Stimulated activated memory B cell treated with anti-CD40 and anti-IgM and Interleukin-4, amounts not matched to agents 10 μg/mL and 1 μg/mL and 100 μg/mL, for 72 hours (primary cell): ENCODE measurements around the gene PRSS2.
A peak's percentile ranks its signal among the peaks of the same experiment; 100 is the strongest.

Experiments
- ATAC-seq: fragments of 150-1000 bp; cut with Tn5 transposase; 2 replicates; pipeline ENCODE4 v1.10.0; 2021
- H3K27ac Mint-ChIP-seq: one replicate; pipeline ENCODE4 v1.8.0; 2022; ENCODE audit warnings: mild to moderate bottlenecking, mixed read lengths
- H3K27me3 Mint-ChIP-seq: one replicate; pipeline ENCODE4 v1.8.0; 2022; ENCODE audit warnings: mixed read lengths
- H3K36me3 Mint-ChIP-seq: one replicate; pipeline ENCODE4 v1.8.0; 2022; ENCODE audit warnings: mixed read lengths
- H3K4me1 Mint-ChIP-seq: one replicate; pipeline ENCODE4 v1.8.0; 2022; ENCODE audit warnings: mixed read lengths
- H3K4me3 Mint-ChIP-seq: one replicate; pipeline ENCODE4 v1.8.0; 2022; ENCODE audit warnings: mild to moderate bottlenecking, moderate library complexity, mixed read lengths
- H3K9me3 Mint-ChIP-seq: one replicate; pipeline ENCODE4 v1.8.0; 2022; ENCODE audit warnings: mixed read lengths

Gene PRSS2

GRCh38 chr7:142799437-142799835 is 28.7 kb downstream of the PRSS2 start:
- Mint-ChIP-seq H3K9me3 (no peaks in the 10 kb centered on the region), H3K27me3 (no peaks in the 10 kb centered on the region), H3K4me1 (peaks cover 72% of the 10 kb centered on the region), H3K36me3 (peaks cover 70% of the 10 kb centered on the region), H3K4me3 (peak overlapping the region; percentile 93), H3K27ac (peak overlapping the region; percentile 99)
- ATAC-seq = no peak

DNA sequence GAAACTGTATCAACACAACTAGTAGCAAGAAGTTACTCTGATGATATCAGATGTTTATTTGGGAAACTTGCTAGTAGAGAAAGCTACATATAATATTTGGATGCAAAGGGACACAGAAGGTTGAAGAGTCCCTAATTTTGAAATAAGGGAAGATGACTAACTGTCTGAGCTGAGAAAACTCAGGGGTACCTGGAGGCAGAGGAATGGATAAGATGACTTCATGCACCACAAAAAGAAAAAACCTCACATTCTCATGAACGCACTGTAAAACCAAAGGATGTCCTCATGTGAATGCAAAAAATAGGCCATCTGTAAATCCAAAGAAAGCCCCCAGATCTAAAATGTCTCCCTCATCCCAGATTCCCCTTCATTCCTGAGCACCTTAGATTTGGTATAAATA is 29.3 kb downstream of the PRSS2 start:
- no peaks in the 10 kb centered on the region for H3K9me3 Mint-ChIP-seq
- no peak for ATAC-seq
- peaks cover 72% of the 10 kb centered on the region for H3K4me1 Mint-ChIP-seq
- peaks cover 75% of the 10 kb centered on the region for H3K36me3 Mint-ChIP-seq
- H3K27me3 Mint-ChIP-seq = no peaks in the 10 kb centered on the region
- no peak overlapping the region for H3K4me3 Mint-ChIP-seq
- H3K27ac Mint-ChIP-seq = peak overlapping the region; percentile 99

- no peak overlapping the region for H3K4me3 Mint-ChIP-seq
- ATAC-seq = no peak
- H3K27me3 Mint-ChIP-seq = no peaks in the 10 kb centered on the region
- peaks cover 72% of the 10 kb centered on the region for H3K4me1 Mint-ChIP-seq
- H3K27ac Mint-ChIP-seq = peak overlapping the region; percentile 99
- peaks cover 75% of the 10 kb centered on the region for H3K36me3 Mint-ChIP-seq
- H3K9me3 Mint-ChIP-seq = no peaks in the 10 kb centered on the region
These were observed 30.0 kb downstream of the PRSS2 start for GRCh38 chr7:142800699-142801260.

DNA sequence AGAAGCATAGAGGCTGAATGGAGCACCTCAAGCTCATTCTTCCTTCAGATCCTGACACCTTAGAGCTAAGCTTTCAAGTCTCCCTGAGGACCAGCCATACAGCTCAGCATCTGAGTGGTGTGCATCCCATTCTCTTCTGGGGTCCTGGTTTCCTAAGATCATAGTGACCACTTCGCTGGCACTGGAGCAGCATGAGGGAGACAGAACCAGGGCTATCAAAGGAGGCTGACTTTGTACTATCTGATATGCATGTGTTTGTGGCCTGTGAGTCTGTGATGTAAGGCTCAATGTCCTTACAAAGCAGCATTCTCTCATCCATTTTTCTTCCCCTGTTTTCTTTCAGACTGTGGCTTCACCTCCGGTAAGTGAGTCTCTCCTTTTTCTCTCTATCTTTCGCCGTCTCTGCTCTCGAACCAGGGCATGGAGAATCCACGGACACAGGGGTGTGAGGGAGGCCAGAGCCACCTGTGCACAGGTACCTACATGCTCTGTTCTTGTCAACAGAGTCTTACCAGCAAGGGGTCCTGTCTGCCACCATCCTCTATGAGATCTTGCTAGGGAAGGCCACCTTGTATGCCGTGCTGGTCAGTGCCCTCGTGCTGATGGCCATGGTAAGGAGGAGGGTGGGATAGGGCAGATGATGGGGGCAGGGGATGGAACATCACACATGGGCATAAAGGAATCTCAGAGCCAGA is 31.0 kb downstream of the PRSS2 start:
- no peak for ATAC-seq
- peaks cover 73% of the 10 kb centered on the region for H3K4me1 Mint-ChIP-seq
- no peak overlapping the region for H3K4me3 Mint-ChIP-seq
- H3K36me3 Mint-ChIP-seq = peaks cover 69% of the 10 kb centered on the region
- H3K9me3 Mint-ChIP-seq = peaks cover 1% of the 10 kb centered on the region
- no peaks in the 10 kb centered on the region for H3K27me3 Mint-ChIP-seq
- peak overlapping the region; percentile 99 for H3K27ac Mint-ChIP-seq

DNA sequence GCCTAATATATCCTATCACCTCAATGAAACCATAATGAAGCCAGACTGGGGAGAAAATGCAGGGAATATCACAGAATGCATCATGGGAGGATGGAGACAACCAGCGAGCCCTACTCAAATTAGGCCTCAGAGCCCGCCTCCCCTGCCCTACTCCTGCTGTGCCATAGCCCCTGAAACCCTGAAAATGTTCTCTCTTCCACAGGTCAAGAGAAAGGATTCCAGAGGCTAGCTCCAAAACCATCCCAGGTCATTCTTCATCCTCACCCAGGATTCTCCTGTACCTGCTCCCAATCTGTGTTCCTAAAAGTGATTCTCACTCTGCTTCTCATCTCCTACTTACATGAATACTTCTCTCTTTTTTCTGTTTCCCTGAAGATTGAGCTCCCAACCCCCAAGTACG is 31.5 kb downstream of the PRSS2 start:
- Mint-ChIP-seq H3K27me3 (no peaks in the 10 kb centered on the region), H3K4me1 (peaks cover 78% of the 10 kb centered on the region), H3K27ac (peak overlapping the region; percentile 99), H3K36me3 (peaks cover 70% of the 10 kb centered on the region), H3K9me3 (peaks cover 3% of the 10 kb centered on the region), H3K4me3 (no peak overlapping the region)
- no peak for ATAC-seq

- Mint-ChIP-seq H3K27me3 (no peaks in the 10 kb centered on the region), H3K36me3 (peaks cover 57% of the 10 kb centered on the region), H3K4me1 (peaks cover 87% of the 10 kb centered on the region), H3K4me3 (no peak overlapping the region), H3K9me3 (peaks cover 3% of the 10 kb centered on the region), H3K27ac (peak overlapping the region; percentile 99)
- no peak for ATAC-seq
These were observed 33.1 kb downstream of the PRSS2 start for GRCh38 chr7:142803901-142804300.

- Mint-ChIP-seq H3K27me3 (no peaks in the 10 kb centered on the region), H3K4me1 (peaks cover 87% of the 10 kb centered on the region), H3K9me3 (peaks cover 3% of the 10 kb centered on the region), H3K27ac (peak overlapping the region; percentile 99), H3K4me3 (peak overlapping the region; percentile 14), H3K36me3 (peaks cover 48% of the 10 kb centered on the region)
- no peak for ATAC-seq
These were observed 34.0 kb downstream of the PRSS2 start for GRCh38 chr7:142804728-142805207.

- no peak overlapping the region for H3K4me3 Mint-ChIP-seq
- peaks cover 87% of the 10 kb centered on the region for H3K4me1 Mint-ChIP-seq
- peak overlapping the region; percentile 99 for H3K27ac Mint-ChIP-seq
- H3K9me3 Mint-ChIP-seq = peaks cover 3% of the 10 kb centered on the region
- ATAC-seq = no peak
- H3K27me3 Mint-ChIP-seq = no peaks in the 10 kb centered on the region
- H3K36me3 Mint-ChIP-seq = peaks cover 42% of the 10 kb centered on the region
These were observed 34.7 kb downstream of the PRSS2 start for GRCh38 chr7:142805350-142806021.

- ATAC-seq = no peak
- peaks cover 37% of the 10 kb centered on the region for H3K36me3 Mint-ChIP-seq
- no peaks in the 10 kb centered on the region for H3K27me3 Mint-ChIP-seq
- peaks cover 88% of the 10 kb centered on the region for H3K4me1 Mint-ChIP-seq
- H3K9me3 Mint-ChIP-seq = peaks cover 3% of the 10 kb centered on the region
- no peak overlapping the region for H3K4me3 Mint-ChIP-seq
- peak overlapping the region; percentile 99 for H3K27ac Mint-ChIP-seq
These were observed 35.2 kb downstream of the PRSS2 start for GRCh38 chr7:142806022-142806356.

DNA sequence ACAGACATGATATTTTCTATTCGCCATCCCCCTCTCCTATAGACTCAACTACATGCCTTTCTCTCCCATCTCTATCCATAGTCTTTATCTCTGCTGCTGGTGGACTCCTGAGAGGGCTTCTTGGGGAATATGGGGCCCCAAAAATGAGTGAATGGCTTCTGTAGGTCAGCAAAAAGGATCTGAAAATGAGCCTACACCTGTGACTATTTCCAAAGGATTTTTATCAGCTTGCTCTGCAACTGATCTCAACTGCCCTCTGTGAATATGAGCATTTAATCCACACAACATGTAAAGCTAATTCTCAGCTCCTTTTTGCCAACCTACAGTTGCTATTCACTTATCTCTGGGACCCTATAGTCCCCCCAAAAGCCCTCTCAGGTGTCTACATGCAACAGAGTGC is 36.2 kb downstream of the PRSS2 start:
- peak overlapping the region; percentile 99 for H3K27ac Mint-ChIP-seq
- no peak overlapping the region for H3K4me3 Mint-ChIP-seq
- H3K9me3 Mint-ChIP-seq = peaks cover 3% of the 10 kb centered on the region
- peaks cover 93% of the 10 kb centered on the region for H3K4me1 Mint-ChIP-seq
- peaks cover 32% of the 10 kb centered on the region for H3K36me3 Mint-ChIP-seq
- H3K27me3 Mint-ChIP-seq = no peaks in the 10 kb centered on the region
- no peak for ATAC-seq

GRCh38 chr7:142807855-142808460 is 37.2 kb downstream of the PRSS2 start:
- peaks cover 22% of the 10 kb centered on the region for H3K36me3 Mint-ChIP-seq
- peak overlapping the region; percentile 99 for H3K27ac Mint-ChIP-seq
- H3K4me3 Mint-ChIP-seq = peak overlapping the region; percentile 68
- peak; percentile 10 for ATAC-seq
- peaks cover 3% of the 10 kb centered on the region for H3K9me3 Mint-ChIP-seq
- no peaks in the 10 kb centered on the region for H3K27me3 Mint-ChIP-seq
- peaks cover 94% of the 10 kb centered on the region for H3K4me1 Mint-ChIP-seq

GRCh38 chr7:142808461-142808801 is 37.7 kb downstream of the PRSS2 start:
- Mint-ChIP-seq H3K27me3 (no peaks in the 10 kb centered on the region), H3K4me3 (peak overlapping the region; percentile 68), H3K9me3 (peaks cover 3% of the 10 kb centered on the region), H3K27ac (peak overlapping the region; percentile 99), H3K36me3 (peaks cover 17% of the 10 kb centered on the region), H3K4me1 (peaks cover 94% of the 10 kb centered on the region)
- peak; percentile 61 for ATAC-seq

DNA sequence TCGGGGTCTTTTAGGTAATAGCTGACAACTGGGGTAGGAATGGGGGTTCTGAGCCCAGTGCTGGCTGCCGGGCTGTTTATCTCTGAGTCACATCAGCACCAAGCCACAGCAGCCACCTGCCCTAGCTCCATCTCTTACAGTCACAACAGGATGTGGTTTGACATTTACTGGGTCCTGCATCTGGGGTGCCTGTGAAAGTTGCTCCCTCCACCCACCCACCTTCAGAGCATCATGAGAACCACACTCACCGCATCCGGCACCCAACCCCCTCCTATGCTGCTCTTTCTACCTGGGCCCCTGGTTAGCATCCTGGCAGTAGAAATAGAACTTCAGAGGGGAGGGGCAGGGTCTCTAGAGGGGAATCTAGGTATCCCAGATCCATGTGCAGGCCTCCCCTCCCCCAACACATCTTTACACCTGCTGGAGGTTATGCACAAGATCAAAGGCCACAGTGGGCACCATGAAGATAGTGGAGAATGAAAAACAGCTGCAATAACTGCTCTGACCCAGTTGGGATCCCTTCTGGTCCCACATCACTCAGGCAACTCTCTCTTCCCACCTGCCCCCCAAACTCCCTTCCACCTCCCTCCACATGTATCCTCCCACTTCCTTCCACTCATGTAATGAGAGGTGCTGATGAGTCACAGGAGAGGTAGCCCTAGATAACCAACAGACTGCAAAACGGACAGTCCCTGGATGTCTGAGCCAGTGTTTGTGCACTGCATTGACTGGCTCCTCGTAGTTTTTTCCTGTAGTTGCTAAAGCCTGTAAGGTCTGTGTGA is 38.2 kb downstream of the PRSS2 start:
- Mint-ChIP-seq H3K27me3 (no peaks in the 10 kb centered on the region), H3K36me3 (peaks cover 13% of the 10 kb centered on the region), H3K4me1 (peaks cover 95% of the 10 kb centered on the region), H3K9me3 (peaks cover 3% of the 10 kb centered on the region), H3K4me3 (peak overlapping the region; percentile 68), H3K27ac (peak overlapping the region; percentile 99)
- peak; percentile 93 for ATAC-seq

DNA sequence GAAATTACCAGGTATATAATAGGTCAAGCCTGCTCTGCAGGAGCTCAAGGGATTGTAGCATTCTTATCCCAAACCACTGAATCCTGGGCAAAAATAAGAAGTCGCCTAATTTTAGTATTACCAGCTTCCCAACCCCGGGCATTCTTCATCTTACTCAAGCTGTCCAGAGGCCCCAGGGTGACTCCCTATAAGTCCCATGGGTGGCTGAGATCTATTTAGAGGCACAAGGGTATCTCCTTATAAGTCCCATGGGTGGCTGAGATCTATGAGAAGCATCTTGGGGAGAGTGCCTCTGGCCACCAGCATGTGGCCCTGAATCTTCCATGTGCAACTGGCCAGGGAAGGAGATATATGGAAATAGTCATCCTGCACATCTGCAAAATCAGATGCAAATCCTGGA is 38.9 kb downstream of the PRSS2 start:
- Mint-ChIP-seq H3K27me3 (no peaks in the 10 kb centered on the region), H3K4me3 (peak overlapping the region; percentile 68), H3K27ac (peak overlapping the region; percentile 99), H3K9me3 (peaks cover 3% of the 10 kb centered on the region), H3K36me3 (peaks cover 7% of the 10 kb centered on the region), H3K4me1 (peaks cover 94% of the 10 kb centered on the region)
- ATAC-seq = peak; percentile 34
